Natural killer cell (primary cell): ENCODE results near the gene KRTAP4-8. TPM values are rescaled to one million over a fixed set of nuclear protein-coding genes. Genes with fewer than 3 reads are reported as not detected.
"Not testable (repeated sequence)": the region's sequence is repeated elsewhere in the genome, so short reads cannot be mapped to it uniquely, and the experiment has no call there.

Experiments
- ATAC-seq, 3 donors: fragments of 150-1000 bp in 2 of 3; fragments of 200-7000 bp in 1 of 3; cut with Tn5 transposase; 1 replicate in 1 of 3; 2 replicates in 2 of 3; pipeline ENCODE4 v1.10.0; 2021; ENCODE audit warnings: mild to moderate bottlenecking in 2 of 3, moderate library complexity in 2 of 3
- DNase-seq, 2 donors: peaks; one replicate each; pipeline versions ENCODE4 v3.0.0 to v3.0.0-alpha.2; 2013 to 2021; ENCODE audit warnings: mixed read lengths in 1 of 2
- H3K27ac ChIP-seq: one replicate; pipeline ENCODE4 v1.5.1; 2013; ENCODE audit warnings: mild to moderate bottlenecking, low read length
- H3K27me3 ChIP-seq: one replicate; pipeline ENCODE4 v1.6.1; 2013; ENCODE audit warnings: low read length; ENCODE audit not compliant: control insufficient read depth, insufficient read depth
- H3K36me3 ChIP-seq: one replicate; pipeline ENCODE4 v1.6.1; 2013; ENCODE audit warnings: low read length; ENCODE audit not compliant: control insufficient read depth, insufficient read depth
- H3K4me1 ChIP-seq: one replicate; pipeline ENCODE4 v1.6.1; 2013; ENCODE audit warnings: low read length; ENCODE audit not compliant: control insufficient read depth, insufficient read depth
- H3K4me3 ChIP-seq: one replicate; pipeline ENCODE4 v1.5.1; 2013; ENCODE audit warnings: low read length
- H3K9me3 ChIP-seq: one replicate; pipeline ENCODE4 v1.6.1; 2013; ENCODE audit warnings: low read length; ENCODE audit not compliant: control insufficient read depth, insufficient read depth
- H3K27ac Mint-ChIP-seq, 2 donors: one replicate each; pipeline ENCODE4 v1.8.0; 2022; ENCODE audit warnings: mild to moderate bottlenecking in 2 of 2, mixed read lengths in 2 of 2, moderate library complexity in 1 of 2
- H3K27me3 Mint-ChIP-seq, 2 donors: one replicate each; pipeline ENCODE4 v1.8.0; 2022; ENCODE audit warnings: low read depth in 2 of 2, mixed read lengths in 2 of 2
- H3K36me3 Mint-ChIP-seq: one replicate; pipeline ENCODE4 v1.8.0; 2022; ENCODE audit warnings: mixed read lengths
- H3K4me1 Mint-ChIP-seq, 2 donors: one replicate each; pipeline ENCODE4 v1.8.0; 2022; ENCODE audit warnings: mixed read lengths in 2 of 2
- H3K4me3 Mint-ChIP-seq: one replicate; pipeline ENCODE4 v1.8.0; 2022; ENCODE audit warnings: mild to moderate bottlenecking, moderate library complexity, mixed read lengths
- H3K9me3 Mint-ChIP-seq, 2 donors: one replicate each; pipeline ENCODE4 v1.8.0; 2022; ENCODE audit warnings: mixed read lengths in 2 of 2
- WGBS: methylation state at CpG from one replicate; pipeline ENCODE4 v1.1.7; 2013; ENCODE audit warnings: missing lambda C conversion rate; ENCODE audit not compliant: insufficient coverage; 5-methylcytosine and 5-hydroxymethylcytosine counted together
- intact Hi-C: fragments of 100-400 bp; cut with micrococcal nuclease; formaldehyde crosslinking; loops from one replicate; pipeline ENCODE4 v1.14.2; 2022
- total RNA-seq, 4 donors: library from RNA; stranded (reverse); fragments of 120-200 nt in 1 of 4; gene quantifications; one replicate each; pipeline versions ENCODE4 v1.2.3 to v1.2.4, GENCODE V29; 2013 to 2022
- TF ChIP-seq, protein P1 (sequence below): fragments of 200-600 bp; IDR thresholded peaks from one replicate; pipeline ENCODE4 v1.8.0; 2022; ENCODE audit warnings: antibody characterized with exemption

Gene KRTAP4-8
- total RNA-seq, 3 donors from 2014 or later (not counting 1 experiment from before 2014, with no cell fraction given) = not detected

DNA sequence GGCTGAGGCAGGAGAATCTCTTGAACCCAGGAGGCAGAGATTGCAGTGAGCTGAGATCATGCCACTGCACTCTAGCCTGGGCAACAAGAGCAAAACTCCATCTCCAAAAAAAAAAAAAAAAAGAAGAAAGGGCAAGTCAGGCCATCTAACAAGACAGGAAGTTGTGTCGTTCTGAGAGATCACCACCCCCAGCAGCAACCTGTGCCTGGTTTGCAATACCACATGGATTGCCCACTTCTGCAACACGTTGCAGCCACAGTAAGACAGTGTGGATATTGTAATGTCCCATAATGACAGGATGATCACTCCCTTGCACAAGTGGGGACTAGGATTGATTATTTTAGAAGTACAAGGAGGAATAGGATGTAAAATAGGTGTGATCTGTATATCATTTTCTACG is 28.9 kb downstream of the KRTAP4-8 start:
- DNase-seq (no peak), ATAC-seq (no peak)
- intact Hi-C loops = no loop called here
- Mint-ChIP-seq H3K4me3 (no peak overlapping the region), H3K27me3 (peaks cover 0 to 4% of the 10 kb centered on the region in 2 donors), H3K27ac (no peak overlapping the region), H3K9me3 (no peaks in the 10 kb centered on the region), H3K4me1 (no peaks in the 10 kb centered on the region), H3K36me3 (no peaks in the 10 kb centered on the region)
- no peaks in the 10 kb centered on the region for H3K9me3 ChIP-seq
- no peaks in the 10 kb centered on the region for H3K36me3 ChIP-seq
- no peak overlapping the region for H3K27ac ChIP-seq
- 41% methylated on average over 3 of the region's 3 CpGs for WGBS
- TF ChIP-seq, protein P1, sequence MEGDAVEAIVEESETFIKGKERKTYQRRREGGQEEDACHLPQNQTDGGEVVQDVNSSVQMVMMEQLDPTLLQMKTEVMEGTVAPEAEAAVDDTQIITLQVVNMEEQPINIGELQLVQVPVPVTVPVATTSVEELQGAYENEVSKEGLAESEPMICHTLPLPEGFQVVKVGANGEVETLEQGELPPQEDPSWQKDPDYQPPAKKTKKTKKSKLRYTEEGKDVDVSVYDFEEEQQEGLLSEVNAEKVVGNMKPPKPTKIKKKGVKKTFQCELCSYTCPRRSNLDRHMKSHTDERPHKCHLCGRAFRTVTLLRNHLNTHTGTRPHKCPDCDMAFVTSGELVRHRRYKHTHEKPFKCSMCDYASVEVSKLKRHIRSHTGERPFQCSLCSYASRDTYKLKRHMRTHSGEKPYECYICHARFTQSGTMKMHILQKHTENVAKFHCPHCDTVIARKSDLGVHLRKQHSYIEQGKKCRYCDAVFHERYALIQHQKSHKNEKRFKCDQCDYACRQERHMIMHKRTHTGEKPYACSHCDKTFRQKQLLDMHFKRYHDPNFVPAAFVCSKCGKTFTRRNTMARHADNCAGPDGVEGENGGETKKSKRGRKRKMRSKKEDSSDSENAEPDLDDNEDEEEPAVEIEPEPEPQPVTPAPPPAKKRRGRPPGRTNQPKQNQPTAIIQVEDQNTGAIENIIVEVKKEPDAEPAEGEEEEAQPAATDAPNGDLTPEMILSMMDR = no peak
- H3K27me3 ChIP-seq = no peaks in the 10 kb centered on the region
- H3K4me3 ChIP-seq = no peak overlapping the region
- H3K4me1 ChIP-seq = no peaks in the 10 kb centered on the region

DNA sequence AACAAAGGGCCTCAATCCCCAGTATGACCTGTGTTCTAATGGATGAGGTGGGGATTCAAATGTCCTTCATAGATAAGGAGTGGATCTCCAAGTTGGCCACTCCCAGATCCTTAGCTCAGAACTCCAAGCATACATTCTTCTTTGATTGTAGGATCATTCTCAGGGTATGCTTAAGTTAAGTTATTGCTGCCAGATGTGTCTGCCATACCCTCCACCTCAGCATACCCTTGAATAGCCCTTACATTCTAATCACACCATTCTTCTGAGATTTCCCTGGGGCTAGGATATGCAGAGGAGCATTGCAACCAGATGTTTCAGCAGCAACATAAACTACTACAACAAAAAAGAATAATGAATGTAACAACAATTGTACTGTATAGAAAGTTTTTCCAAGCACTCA is 30.7 kb downstream of the KRTAP4-8 start:
- no peaks in the 10 kb centered on the region for H3K36me3 Mint-ChIP-seq
- Histone ChIP-seq H3K4me1 (no peaks in the 10 kb centered on the region), H3K36me3 (no peaks in the 10 kb centered on the region), H3K27me3 (no peaks in the 10 kb centered on the region), H3K4me3 (no peak overlapping the region), H3K27ac (no peak overlapping the region), H3K9me3 (no peaks in the 10 kb centered on the region)
- no peak for DNase-seq
- no peak for ATAC-seq
- peaks cover 0 to 3% of the 10 kb centered on the region in 2 donors for H3K27me3 Mint-ChIP-seq
- TF ChIP-seq, protein P1 = no peak
- H3K4me1 Mint-ChIP-seq = no peaks in the 10 kb centered on the region
- H3K27ac Mint-ChIP-seq = no peak overlapping the region
- H3K4me3 Mint-ChIP-seq = no peak overlapping the region
- intact Hi-C loops = no loop called here
- no peaks in the 10 kb centered on the region for H3K9me3 Mint-ChIP-seq

DNA sequence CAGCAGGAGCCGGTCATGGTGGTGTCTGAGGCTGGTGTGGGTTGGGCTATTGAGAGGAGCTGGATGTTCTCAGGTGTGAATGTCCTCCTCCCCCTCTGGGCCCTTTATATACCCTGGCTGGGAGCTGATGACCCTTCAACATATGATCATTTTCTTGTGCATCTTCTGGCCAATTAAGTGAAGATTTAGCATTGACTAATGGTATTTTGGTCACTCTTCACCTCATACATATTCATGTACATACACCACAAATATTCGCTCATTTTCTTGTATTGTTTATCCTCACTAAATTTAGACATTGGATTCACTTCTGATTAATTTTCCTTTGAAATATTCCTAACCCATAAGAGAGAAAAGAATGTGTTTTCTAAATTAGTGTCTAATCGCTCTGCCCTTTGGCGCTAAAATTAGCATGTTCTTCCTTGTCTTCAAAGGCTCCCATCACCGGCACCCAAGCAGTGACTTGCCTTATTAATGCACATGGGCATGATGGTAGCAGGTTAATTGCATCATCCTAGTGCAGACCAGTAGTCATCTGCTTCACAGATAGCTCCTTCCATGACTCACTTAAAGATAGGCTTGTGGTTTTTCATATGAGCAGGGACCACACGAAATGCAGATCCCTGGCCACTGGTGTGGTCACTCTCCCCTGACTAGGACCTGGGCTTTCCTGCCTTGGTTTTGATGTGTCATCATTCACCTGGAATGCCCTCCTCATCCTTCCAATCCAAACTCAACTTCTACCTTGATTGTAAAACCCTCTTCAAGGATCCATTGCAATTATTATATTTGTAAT is 31.9 kb downstream of the KRTAP4-8 start, which contains the start of gene KRTAP2-4:
KRTAP2-4 (minus strand) TSS at position 51 of the 796 bp plus-strand sequence; CDS start at position 17, 34 bp downstream.
- H3K27me3 ChIP-seq = no peaks in the 10 kb centered on the region
- TF ChIP-seq, protein P1 = no peak
- intact Hi-C loops = no loop called here
- H3K36me3 ChIP-seq = no peaks in the 10 kb centered on the region
- WGBS = 86% methylated on average over 5 of the region's 6 CpGs
- Mint-ChIP-seq H3K27me3 (peaks cover 0 to 6% of the 10 kb centered on the region in 2 donors), H3K4me3 (no peak within 1 kb of the TSS), H3K9me3 (no peaks in the 10 kb centered on the region), H3K4me1 (no peaks in the 10 kb centered on the region), H3K36me3 (no peaks in the 10 kb centered on the region), H3K27ac (no peak within 1 kb of the TSS)
- no peak within 1 kb of the TSS for H3K27ac ChIP-seq
- H3K9me3 ChIP-seq = no peaks in the 10 kb centered on the region
- H3K4me3 ChIP-seq = no peak within 1 kb of the TSS
- ATAC-seq = no peak
- no peaks in the 10 kb centered on the region for H3K4me1 ChIP-seq
- no peak for DNase-seq

DNA sequence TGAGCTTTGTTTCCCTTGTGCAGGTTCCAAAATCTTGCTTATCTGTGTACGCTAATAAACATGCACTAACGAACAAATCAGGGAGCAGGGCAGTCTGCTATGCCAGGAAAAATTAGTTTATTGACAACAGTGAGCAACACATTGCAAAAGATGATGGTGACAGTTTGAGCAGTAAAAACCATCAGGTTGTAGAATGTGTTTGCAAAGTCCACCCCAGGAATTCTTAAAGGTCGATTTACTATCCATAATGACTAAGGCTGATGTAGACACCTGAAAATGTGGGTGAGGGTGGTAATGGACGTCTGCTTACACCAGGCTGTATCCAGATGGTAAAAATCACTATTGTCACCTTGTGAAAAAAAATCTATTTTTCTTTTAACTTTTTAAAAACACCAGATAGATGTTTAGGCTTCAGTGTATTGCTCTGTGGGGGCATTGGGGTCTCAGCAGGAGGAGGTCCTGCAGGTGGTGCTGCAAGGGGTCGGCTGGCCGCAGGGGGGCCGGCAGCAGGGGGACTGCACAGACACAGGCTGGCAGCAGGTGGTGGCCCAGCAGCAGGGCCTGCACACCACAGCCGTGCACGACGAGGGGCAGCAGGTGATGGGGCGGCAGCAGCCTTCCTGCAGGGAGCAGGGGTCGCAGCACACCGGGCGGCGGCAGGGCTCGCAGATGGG is 32.8 kb downstream of the KRTAP4-8 start:
- intact Hi-C loops, H3K27me3 ChIP-seq, H3K4me1 ChIP-seq, DNase-seq, H3K9me3 ChIP-seq, ATAC-seq, H3K9me3 Mint-ChIP-seq, H3K27ac Mint-ChIP-seq, H3K4me3 Mint-ChIP-seq, H3K36me3 Mint-ChIP-seq, H3K4me3 ChIP-seq, H3K4me1 Mint-ChIP-seq, H3K36me3 ChIP-seq, H3K27ac ChIP-seq: not testable (repeated sequence)
- 84% methylated on average over 3 of the region's 16 CpGs for WGBS
- H3K27me3 Mint-ChIP-seq = peaks cover 5 to 15% of the 10 kb centered on the region in 2 donors
